GM12878 (cell line): ENCODE measurements around the gene TCEA2. TPM values are rescaled to one million over a fixed set of nuclear protein-coding genes. Genes with fewer than 3 reads are reported as not detected.
A peak's percentile ranks its signal among the peaks of the same experiment; 100 is the strongest.

Experiments
- BACH1 ChIP-seq: fragments of 450-650 bp; IDR thresholded peaks from 2 replicates; pipeline ENCODE4 v1.6.1; 2017; ENCODE audit warnings: mild to moderate bottlenecking, borderline replicate concordance
- BHLHE40 ChIP-seq, 2 experiments: fragments of 450-650 bp in 1 of 2; IDR thresholded peaks; 2 replicates each; pipeline ENCODE4 v1.6.1; 2011 to 2017; ENCODE audit warnings: low read depth in 2 of 2, borderline replicate concordance in 1 of 2, improper control_type of control experiment in 1 of 2, low read length in 1 of 2, mild to moderate bottlenecking in 1 of 2
- CHD2 ChIP-seq: IDR thresholded peaks from 2 replicates; pipeline ENCODE4 v1.6.1; 2011; ENCODE audit warnings: low read depth, low read length, improper control_type of control experiment, borderline replicate concordance
- CHD4 ChIP-seq: fragments of 200-600 bp; sonication (generic); IDR thresholded peaks from 2 replicates; pipeline ENCODE4 v1.6.1; 2016; ENCODE audit warnings: mild to moderate bottlenecking
- DPF2 ChIP-seq: fragments of 450-650 bp; IDR thresholded peaks from 2 replicates; pipeline ENCODE4 v1.6.1; 2017; ENCODE audit warnings: mild to moderate bottlenecking
- EED ChIP-seq: sonication (generic); IDR thresholded peaks from 2 replicates; pipeline ENCODE4 v1.6.1; 2016; ENCODE audit warnings: antibody characterized with exemption, low read depth
- EGR1 ChIP-seq, 2 experiments: IDR thresholded peaks; 1 replicate in 1 of 2; 2 replicates in 1 of 2; pipeline ENCODE4 v1.6.1; 2011 to 2012; ENCODE audit warnings: low read depth in 2 of 2, low read length in 2 of 2, borderline replicate concordance in 1 of 2, mild to moderate bottlenecking in 1 of 2, moderate library complexity in 1 of 2
- GATAD2B ChIP-seq: fragments of 450-650 bp; conservative IDR thresholded peaks from 2 replicates; pipeline ENCODE4 v1.6.1; 2017; ENCODE audit warnings: low read depth, mild to moderate bottlenecking, moderate library complexity
- IKZF1 ChIP-seq: fragments of 450-650 bp; conservative IDR thresholded peaks from 2 replicates; pipeline ENCODE4 v1.6.1; 2017; ENCODE audit warnings: antibody characterized with exemption, mild to moderate bottlenecking
- KDM1A ChIP-seq: fragments of 200-600 bp; sonication (generic); IDR thresholded peaks from 2 replicates; pipeline ENCODE4 v1.6.1; 2016; ENCODE audit warnings: borderline replicate concordance
- LARP7 ChIP-seq: fragments of 450-650 bp; IDR thresholded peaks from 2 replicates; pipeline ENCODE4 v1.6.1; 2017; ENCODE audit warnings: mild to moderate bottlenecking
- MAX ChIP-seq: IDR thresholded peaks from 2 replicates; pipeline ENCODE4 v1.6.1; 2012; ENCODE audit warnings: low read depth, low read length, improper control_type of control experiment
- PBX3 ChIP-seq: IDR thresholded peaks from 2 replicates; pipeline ENCODE4 v1.6.1; 2011; ENCODE audit warnings: mild to moderate bottlenecking, low read depth, low read length, moderate library complexity; ENCODE audit not compliant: insufficient replicate concordance
- PML ChIP-seq: IDR thresholded peaks from 2 replicates; pipeline ENCODE4 v1.6.1; 2012; ENCODE audit warnings: low read length, inconsistent platforms
- POLR2AphosphoS5 ChIP-seq: IDR thresholded peaks from 2 replicates; pipeline ENCODE4 v1.6.1; 2011; ENCODE audit warnings: mild to moderate bottlenecking, low read length, inconsistent platforms
- SPI1 ChIP-seq: IDR thresholded peaks from 2 replicates; pipeline ENCODE4 v1.6.1; 2011; ENCODE audit warnings: low read depth, mild to moderate bottlenecking, low read length, moderate library complexity, borderline replicate concordance; ENCODE audit not compliant: insufficient read depth
- SREBF1 ChIP-seq: IDR thresholded peaks from 2 replicates; pipeline ENCODE4 v1.6.1; 2012; ENCODE audit warnings: mild to moderate bottlenecking, low read length
- STAT3 ChIP-seq: IDR thresholded peaks from 2 replicates; pipeline ENCODE4 v1.6.1; 2011; ENCODE audit warnings: low read depth, low read length, improper control_type of control experiment
- TAF1 ChIP-seq: IDR thresholded peaks from 2 replicates; pipeline ENCODE4 v1.6.1; 2011; ENCODE audit warnings: mild to moderate bottlenecking, low read depth, low read length, borderline replicate concordance
- TCF12 ChIP-seq: IDR thresholded peaks from 2 replicates; pipeline ENCODE4 v1.6.1; 2011; ENCODE audit warnings: low read depth, mild to moderate bottlenecking, low read length
- TCF3 ChIP-seq: IDR thresholded peaks from 2 replicates; pipeline ENCODE4 v1.6.1; 2012; ENCODE audit warnings: low read depth, mild to moderate bottlenecking, low read length, borderline replicate concordance; ENCODE audit not compliant: insufficient read depth
- ZBTB40 ChIP-seq: fragments of 450-650 bp; IDR thresholded peaks from 2 replicates; pipeline ENCODE4 v1.6.1; 2016; ENCODE audit warnings: mild to moderate bottlenecking, moderate library complexity, borderline replicate concordance
- ZSCAN29 ChIP-seq: fragments of 450-650 bp; IDR thresholded peaks from 2 replicates; pipeline ENCODE4 v1.6.1; 2017; ENCODE audit warnings: mild to moderate bottlenecking, moderate library complexity
- polyA plus RNA-seq, 11 experiments: library from polyadenylated mRNA; depleted of rRNA in 4 of 11; unstranded in 6 of 11; stranded (reverse) in 5 of 11; fragments of >200 nt; fragmentation: Nextera tagmentation in 4 of 11; fragmentation: Illumina TruSeq in 1 of 11; extraction: Ambion mirVana in 4 of 11; extraction: Trizol in 1 of 11; gene quantifications; 1 replicate in 1 of 11; 2 replicates in 10 of 11; pipeline versions ENCODE4 v1.2.1 to v1.2.3, GENCODE V29; 2011 to 2016; ENCODE audit warnings: inconsistent platforms in 2 of 11, missing spikeins in 2 of 11, low read depth in 1 of 11
- total RNA-seq, 4 experiments: library from RNA; depleted of rRNA in 3 of 4; stranded (reverse); fragments of >200 nt in 3 of 4; fragmentation: Illumina TruSeq in 1 of 4; extraction: Trizol in 1 of 4; gene quantifications; 2 replicates each; pipeline versions ENCODE4 v1.2.1 to v1.2.3, GENCODE V29; 2013 to 2021

The TCEA2 gene
- total and polyA plus RNA-seq, 10 of the 15 experiments (the other 5 are each of a cell fraction or from before 2014, with no cell fraction given), result 3.4 to 42.5 (median 13.3) TPM

GRCh38 chr20:64042054-64042781, 20.8 kb upstream of the TCEA2 start (continued):
- no peak; the same call in 1 of the 2 replicates for TF ChIP-seq MAX
- peak in 1 of 2 experiments; percentile 40; a peak in 1 of 3 replicates for TF ChIP-seq EGR1 (IDR thresholded peaks at IDR 0.05; ENCODE audit: borderline replicate concordance in 1 of 2, low read depth in 2 of 2, low read length in 2 of 2)
- no peak for TF ChIP-seq PBX3
- peak; percentile 93 for TF ChIP-seq GATAD2B
- 0 out of 2 replicates have a peak, but pooled peaks have one; percentile 24 for TF ChIP-seq TCF3
- TF ChIP-seq STAT3, result no peak
- peak; percentile 44 for TF ChIP-seq ZBTB40
- no peak for TF ChIP-seq CHD4
- TF ChIP-seq CHD2, result 0 out of 2 replicates have a peak, but pooled peaks have one; percentile 28
- TF ChIP-seq DPF2, result peak; percentile 87
- peak; percentile 58; the same call in 1 of the 2 replicates for TF ChIP-seq EED
- TF ChIP-seq POLR2AphosphoS5, result peak; percentile 56
- no peak for TF ChIP-seq KDM1A
- peak; percentile 87 for TF ChIP-seq IKZF1
- no peak for TF ChIP-seq SREBF1
- TF ChIP-seq BACH1, result peak; percentile 84
- TF ChIP-seq ZSCAN29, result no peak
- peak in 1 of 2 experiments; percentile 45; a peak in 1 of 4 replicates for TF ChIP-seq BHLHE40 (IDR thresholded peaks at IDR 0.05; ENCODE audit: borderline replicate concordance in 1 of 2, low read depth in 2 of 2, low read length in 1 of 2)
- peak; percentile 87 for TF ChIP-seq TCF12
- TF ChIP-seq PML, result no peak
- TF ChIP-seq SPI1, result peak; percentile 78; the same call in 1 of the 2 replicates
- 0 out of 2 replicates have a peak, but pooled peaks have one; percentile 10 for TF ChIP-seq TAF1
- peak; percentile 62; the same call in 1 of the 2 replicates for TF ChIP-seq LARP7
